NT2/D1 (cell line): ENCODE results near the gene KDM4F.

Experiments used
- DNase-seq: peaks from one replicate; pipeline ENCODE4 v3.0.0-alpha.2; 2011; ENCODE audit warnings: low read depth, low spot score
- H3K27me3 ChIP-seq: 2 replicates; pipeline ENCODE4 v1.6.0; 2011; ENCODE audit warnings: mild to moderate bottlenecking; ENCODE audit not compliant: insufficient read length, insufficient read depth
- H3K36me3 ChIP-seq: 2 replicates; pipeline ENCODE4 v1.6.1; 2011; ENCODE audit warnings: mild to moderate bottlenecking, low read length, mixed read lengths; ENCODE audit not compliant: insufficient read depth, insufficient read length
- H3K4me1 ChIP-seq: 2 replicates; pipeline ENCODE4 v1.5.1; 2011; ENCODE audit not compliant: insufficient read depth, insufficient read length
- H3K4me3 ChIP-seq: 2 replicates; pipeline ENCODE4 v1.5.1; 2011; ENCODE audit warnings: low read depth; ENCODE audit not compliant: insufficient read length
- H3K9ac ChIP-seq: 2 replicates; pipeline ENCODE4 v1.6.0; 2011; ENCODE audit warnings: low read depth; ENCODE audit not compliant: insufficient read length
- H3K9me3 ChIP-seq: 2 replicates; pipeline ENCODE4 v1.5.1; 2011; ENCODE audit warnings: mild to moderate bottlenecking, low read length; ENCODE audit not compliant: insufficient read depth
- SUZ12 ChIP-seq: IDR thresholded peaks from 2 replicates; pipeline ENCODE4 v1.6.1; 2011; ENCODE audit not compliant: insufficient read length, insufficient read depth; ENCODE audit errors: extremely low read depth
- YY1 ChIP-seq: IDR thresholded peaks from 2 replicates; pipeline ENCODE4 v1.6.1; 2011; ENCODE audit not compliant: insufficient read length, insufficient read depth
- ZNF274 ChIP-seq: IDR thresholded peaks from 2 replicates; pipeline ENCODE4 v1.6.1; 2011; ENCODE audit warnings: mild to moderate bottlenecking, low read depth, low read length

Gene KDM4F

GRCh38 chr11:95066716-95067038, 17.5 kb downstream of the KDM4F start, which contains the start of gene SRSF8:
SRSF8 (plus strand) TSS chr11:95066919; CDS start chr11:95067227, 308 bp downstream.
- Histone ChIP-seq H3K4me3 (peak within 1 kb of the TSS; percentile 87), H3K4me1 (no peaks in the 10 kb centered on the region), H3K36me3 (no peaks in the 10 kb centered on the region), H3K27me3 (no peaks in the 10 kb centered on the region), H3K9ac (peak within 1 kb of the TSS; percentile 93), H3K9me3 (no peaks in the 10 kb centered on the region)
- no peak for DNase-seq
- no peak for TF ChIP-seq SUZ12

- no peaks in the 10 kb centered on the region for H3K36me3 ChIP-seq
- no peaks in the 10 kb centered on the region for H3K9me3 ChIP-seq
- DNase-seq: peak; percentile 48
- H3K4me3 ChIP-seq: peak overlapping the region; percentile 87
- no peaks in the 10 kb centered on the region for H3K4me1 ChIP-seq
- no peaks in the 10 kb centered on the region for H3K27me3 ChIP-seq
- peak overlapping the region; percentile 93 for H3K9ac ChIP-seq
- TF ChIP-seq ZNF274 (no peak), YY1 (no peak), SUZ12 (no peak)
Observed at GRCh38 chr11:95067039-95067840, 18.0 kb downstream of the KDM4F start.

- H3K9ac ChIP-seq: peak overlapping the region; percentile 93
- H3K27me3 ChIP-seq: no peaks in the 10 kb centered on the region
- H3K4me3 ChIP-seq: peak overlapping the region; percentile 87
- no peaks in the 10 kb centered on the region for H3K36me3 ChIP-seq
- H3K4me1 ChIP-seq: no peaks in the 10 kb centered on the region
- DNase-seq: peak; percentile 42
- TF ChIP-seq YY1: no peak
- TF ChIP-seq ZNF274: no peak
- no peak for TF ChIP-seq SUZ12
- no peaks in the 10 kb centered on the region for H3K9me3 ChIP-seq
Observed at GRCh38 chr11:95067841-95068219, 18.6 kb downstream of the KDM4F start.

- H3K9ac ChIP-seq: peak overlapping the region; percentile 39
- DNase-seq: peak; percentile 20
- no peaks in the 10 kb centered on the region for H3K27me3 ChIP-seq
- no peaks in the 10 kb centered on the region for H3K9me3 ChIP-seq
- TF ChIP-seq YY1: no peak
- no peak for TF ChIP-seq SUZ12
- no peak for TF ChIP-seq ZNF274
- H3K4me3 ChIP-seq: peak overlapping the region; percentile 87
- no peaks in the 10 kb centered on the region for H3K36me3 ChIP-seq
- no peaks in the 10 kb centered on the region for H3K4me1 ChIP-seq
Observed at GRCh38 chr11:95068549-95068948, 19.3 kb downstream of the KDM4F start.

- Histone ChIP-seq H3K36me3 (no peaks in the 10 kb centered on the region), H3K9me3 (no peaks in the 10 kb centered on the region), H3K9ac (no peak overlapping the region), H3K27me3 (no peaks in the 10 kb centered on the region), H3K4me3 (no peak overlapping the region), H3K4me1 (no peaks in the 10 kb centered on the region)
- no peak for DNase-seq
- TF ChIP-seq ZNF274 (no peak), SUZ12 (no peak), YY1 (no peak)
Observed at GRCh38 chr11:95070471-95070870, 21.2 kb downstream of the KDM4F start.

- TF ChIP-seq YY1 (no peak), SUZ12 (no peak), ZNF274 (no peak)
- H3K9me3 ChIP-seq: no peaks in the 10 kb centered on the region
- H3K4me3 ChIP-seq: no peak overlapping the region
- no peaks in the 10 kb centered on the region for H3K27me3 ChIP-seq
- H3K36me3 ChIP-seq: no peaks in the 10 kb centered on the region
- no peak for DNase-seq
- no peaks in the 10 kb centered on the region for H3K4me1 ChIP-seq
- no peak overlapping the region for H3K9ac ChIP-seq
Observed at GRCh38 chr11:95072948-95073347, 23.7 kb downstream of the KDM4F start.

- no peaks in the 10 kb centered on the region for H3K9me3 ChIP-seq
- TF ChIP-seq SUZ12: no peak
- TF ChIP-seq YY1: no peak
- TF ChIP-seq ZNF274: no peak
- H3K4me1 ChIP-seq: no peaks in the 10 kb centered on the region
- DNase-seq: no peak
- no peaks in the 10 kb centered on the region for H3K27me3 ChIP-seq
- no peak overlapping the region for H3K4me3 ChIP-seq
- H3K36me3 ChIP-seq: no peaks in the 10 kb centered on the region
- no peak overlapping the region for H3K9ac ChIP-seq
Observed at GRCh38 chr11:95074792-95075563, 25.8 kb downstream of the KDM4F start.
